ENCODE data around the gene NPAS3. TPM values are rescaled to one million over a fixed set of nuclear protein-coding genes. Genes with fewer than 3 reads are reported as not detected.

Gene NPAS3
- total RNA-seq, 2 experiments from 2014 or later: not detected

- H3K27ac Mint-ChIP-seq: no peak overlapping the region
- H3K9me3 Mint-ChIP-seq: no peaks in the 10 kb centered on the region
- no peak overlapping the region for H3K4me3 Mint-ChIP-seq
- H3K4me1 Mint-ChIP-seq (ENCODE audit: low read depth): no peaks in the 10 kb centered on the region
- no peaks in the 10 kb centered on the region for H3K36me3 Mint-ChIP-seq (ENCODE audit: low read depth)
- intact Hi-C loops (cut with micrococcal nuclease): no loop called here
- DNase-seq: no peak
- no peaks in the 10 kb centered on the region for H3K27me3 Mint-ChIP-seq (ENCODE audit: low read depth)
- CTCF ChIA-PET: interaction anchor here (0.6 kb wide), 1 partner anchor 1046 kb away, joined by 3 read pairs; no protein-coding TSS in a partner anchor
Observed at GRCh38 chr14:33589334-33589733, 650.7 kb downstream of the NPAS3 start.

GRCh38 chr14:33590891-33591630 is 652.4 kb downstream of the NPAS3 start:
- Mint-ChIP-seq H3K9me3 (no peaks in the 10 kb centered on the region), H3K36me3 (ENCODE audit: low read depth) (no peaks in the 10 kb centered on the region), H3K27ac (no peak overlapping the region), H3K4me1 (ENCODE audit: low read depth) (no peaks in the 10 kb centered on the region), H3K4me3 (no peak overlapping the region), H3K27me3 (ENCODE audit: low read depth) (no peaks in the 10 kb centered on the region)
- no peak for DNase-seq
- intact Hi-C loops (cut with micrococcal nuclease): no loop called here
- CTCF ChIA-PET: interaction anchor here (0.5 kb wide), 1 partner anchor 337 kb away, joined by 3 read pairs; no protein-coding TSS in a partner anchor

- H3K27ac Mint-ChIP-seq: no peak overlapping the region
- no peak overlapping the region for H3K4me3 Mint-ChIP-seq
- no peaks in the 10 kb centered on the region for H3K4me1 Mint-ChIP-seq (ENCODE audit: low read depth)
- DNase-seq: no peak
- H3K9me3 Mint-ChIP-seq: no peaks in the 10 kb centered on the region
- intact Hi-C loops (cut with micrococcal nuclease): no loop called here
- no peaks in the 10 kb centered on the region for H3K36me3 Mint-ChIP-seq (ENCODE audit: low read depth)
- CTCF ChIA-PET: no interaction called here
- no peaks in the 10 kb centered on the region for H3K27me3 Mint-ChIP-seq (ENCODE audit: low read depth)
Observed at GRCh38 chr14:33592297-33592696, 653.6 kb downstream of the NPAS3 start.

- Mint-ChIP-seq H3K27ac (no peak overlapping the region), H3K27me3 (ENCODE audit: low read depth) (no peaks in the 10 kb centered on the region), H3K36me3 (ENCODE audit: low read depth) (no peaks in the 10 kb centered on the region), H3K4me1 (ENCODE audit: low read depth) (no peaks in the 10 kb centered on the region), H3K4me3 (no peak overlapping the region), H3K9me3 (no peaks in the 10 kb centered on the region)
- CTCF ChIA-PET: interaction anchor here (0.5 kb wide), 1 partner anchor 12 kb away, joined by 4 read pairs; no protein-coding TSS in a partner anchor
- intact Hi-C loops (cut with micrococcal nuclease): no loop called here
- no peak for DNase-seq
Observed at GRCh38 chr14:33596211-33597080, 657.8 kb downstream of the NPAS3 start.

GRCh38 chr14:33598582-33598981 is 659.9 kb downstream of the NPAS3 start:
- DNase-seq: no peak
- H3K9me3 Mint-ChIP-seq: no peaks in the 10 kb centered on the region
- H3K4me3 Mint-ChIP-seq: no peak overlapping the region
- intact Hi-C loops (cut with micrococcal nuclease): no loop called here
- no peaks in the 10 kb centered on the region for H3K4me1 Mint-ChIP-seq (ENCODE audit: low read depth)
- CTCF ChIA-PET: no interaction called here
- no peaks in the 10 kb centered on the region for H3K36me3 Mint-ChIP-seq (ENCODE audit: low read depth)
- no peak overlapping the region for H3K27ac Mint-ChIP-seq
- peaks cover 2% of the 10 kb centered on the region for H3K27me3 Mint-ChIP-seq (ENCODE audit: low read depth)

GRCh38 chr14:33602396-33602795 is 663.7 kb downstream of the NPAS3 start:
- H3K27ac Mint-ChIP-seq: no peak overlapping the region
- no peak overlapping the region for H3K4me3 Mint-ChIP-seq
- no peaks in the 10 kb centered on the region for H3K36me3 Mint-ChIP-seq (ENCODE audit: low read depth)
- peaks cover 1% of the 10 kb centered on the region for H3K9me3 Mint-ChIP-seq
- CTCF ChIA-PET: no interaction called here
- no peak for DNase-seq
- H3K27me3 Mint-ChIP-seq (ENCODE audit: low read depth): peaks cover 2% of the 10 kb centered on the region
- intact Hi-C loops (cut with micrococcal nuclease): no loop called here
- no peaks in the 10 kb centered on the region for H3K4me1 Mint-ChIP-seq (ENCODE audit: low read depth)

- Mint-ChIP-seq H3K4me3 (no peak overlapping the region), H3K27me3 (ENCODE audit: low read depth) (peaks cover 2% of the 10 kb centered on the region), H3K27ac (no peak overlapping the region), H3K4me1 (ENCODE audit: low read depth) (no peaks in the 10 kb centered on the region), H3K36me3 (ENCODE audit: low read depth) (no peaks in the 10 kb centered on the region), H3K9me3 (peaks cover 2% of the 10 kb centered on the region)
- intact Hi-C loops (cut with micrococcal nuclease): no loop called here
- DNase-seq: no peak
- CTCF ChIA-PET: no interaction called here
Observed at GRCh38 chr14:33606591-33606990, 667.9 kb downstream of the NPAS3 start.

- no peak for DNase-seq
- no peak overlapping the region for H3K27ac Mint-ChIP-seq
- peaks cover 2% of the 10 kb centered on the region for H3K9me3 Mint-ChIP-seq
- no peak overlapping the region for H3K4me3 Mint-ChIP-seq
- no peaks in the 10 kb centered on the region for H3K36me3 Mint-ChIP-seq (ENCODE audit: low read depth)
- no peaks in the 10 kb centered on the region for H3K27me3 Mint-ChIP-seq (ENCODE audit: low read depth)
- H3K4me1 Mint-ChIP-seq (ENCODE audit: low read depth): no peaks in the 10 kb centered on the region
- intact Hi-C loops (cut with micrococcal nuclease): no loop called here
- CTCF ChIA-PET: no interaction called here
Observed at GRCh38 chr14:33609582-33609981, 670.9 kb downstream of the NPAS3 start.

- Mint-ChIP-seq H3K4me3 (no peak overlapping the region), H3K27me3 (ENCODE audit: low read depth) (no peaks in the 10 kb centered on the region), H3K9me3 (peaks cover 2% of the 10 kb centered on the region), H3K36me3 (ENCODE audit: low read depth) (no peaks in the 10 kb centered on the region), H3K4me1 (ENCODE audit: low read depth) (no peaks in the 10 kb centered on the region), H3K27ac (no peak overlapping the region)
- no peak for DNase-seq
- intact Hi-C loops (cut with micrococcal nuclease): no loop called here
- CTCF ChIA-PET: no interaction called here
Observed at GRCh38 chr14:33610121-33610520, 671.4 kb downstream of the NPAS3 start.

- no peak for DNase-seq
- no peak overlapping the region for H3K4me3 Mint-ChIP-seq
- no peaks in the 10 kb centered on the region for H3K27me3 Mint-ChIP-seq (ENCODE audit: low read depth)
- H3K27ac Mint-ChIP-seq: no peak overlapping the region
- intact Hi-C loops (cut with micrococcal nuclease): no loop called here
- peaks cover 2% of the 10 kb centered on the region for H3K9me3 Mint-ChIP-seq
- no peaks in the 10 kb centered on the region for H3K4me1 Mint-ChIP-seq (ENCODE audit: low read depth)
- H3K36me3 Mint-ChIP-seq (ENCODE audit: low read depth): no peaks in the 10 kb centered on the region
- CTCF ChIA-PET: interaction anchor here (0.8 kb wide), 1 partner anchor 181 kb away, joined by 4 read pairs; no protein-coding TSS in a partner anchor
Observed at GRCh38 chr14:33611405-33612196, 672.9 kb downstream of the NPAS3 start.

- intact Hi-C loops (cut with micrococcal nuclease): no loop called here
Observed at GRCh38 chr14:33612197-33612505, 673.5 kb downstream of the NPAS3 start.

GRCh38 chr14:33617154-33617553 is 678.5 kb downstream of the NPAS3 start:
- Mint-ChIP-seq H3K27ac (no peak overlapping the region), H3K9me3 (no peaks in the 10 kb centered on the region), H3K27me3 (ENCODE audit: low read depth) (no peaks in the 10 kb centered on the region), H3K36me3 (ENCODE audit: low read depth) (no peaks in the 10 kb centered on the region), H3K4me3 (no peak overlapping the region), H3K4me1 (ENCODE audit: low read depth) (no peaks in the 10 kb centered on the region)
- DNase-seq: no peak
- intact Hi-C loops (cut with micrococcal nuclease): no loop called here
- CTCF ChIA-PET: interaction anchor here (1.7 kb wide), 1 partner anchor 176 kb away, joined by 3 read pairs; no protein-coding TSS in a partner anchor

More at GRCh38 chr14:33612197-33612505, 673.5 kb downstream of the NPAS3 start:
- H3K9me3 Mint-ChIP-seq: peaks cover 2% of the 10 kb centered on the region
- CTCF ChIA-PET: no interaction called here
- H3K36me3 Mint-ChIP-seq (ENCODE audit: low read depth): no peaks in the 10 kb centered on the region
- no peak overlapping the region for H3K27ac Mint-ChIP-seq
- H3K27me3 Mint-ChIP-seq (ENCODE audit: low read depth): no peaks in the 10 kb centered on the region
- no peak for DNase-seq
- no peak overlapping the region for H3K4me3 Mint-ChIP-seq
- no peaks in the 10 kb centered on the region for H3K4me1 Mint-ChIP-seq (ENCODE audit: low read depth)

Measured in activated naive CD4-positive, alpha-beta T cell treated with anti-CD3 and anti-CD28 coated beads for 36 hours (primary cell).